ENCODE measurements around the gene PLP2. TPM values are rescaled to one million over a fixed set of nuclear protein-coding genes. Genes with fewer than 3 reads are reported as not detected.

The PLP2 gene
- total RNA-seq, 1 experiment from 2014 or later = 94.5 TPM

- Histone ChIP-seq H3K9me3 (ENCODE audit: insufficient read depth, low read depth) (no peaks in the 10 kb centered on the region), H3K4me1 (replicated peaks; ENCODE audit: insufficient read depth) (no peaks in the 10 kb centered on the region), H3K27me3 (ENCODE audit: insufficient read depth, low read depth) (no peaks in the 10 kb centered on the region), H3K4me2 (no peak overlapping the region), H3K36me3 (ENCODE audit: low read depth) (no peaks in the 10 kb centered on the region), H3F3A (ENCODE audit: insufficient read depth, low read depth) (no peaks in the 10 kb centered on the region), H3K27ac (no peak overlapping the region), H2AFZ (no peak overlapping the region), H3K79me2 (ENCODE audit: low read depth) (no peaks in the 10 kb centered on the region), H3K9me2 (ENCODE audit: insufficient read depth) (no peaks in the 10 kb centered on the region), H3K4me3 (no peak overlapping the region), H4K20me1 (ENCODE audit: insufficient read depth) (no peaks in the 10 kb centered on the region)
- TF ChIP-seq CTCF (conservative IDR thresholded peaks at IDR 0.05) (no peak), EZH2 (IDR thresholded peaks at IDR 0.05; ENCODE audit: low read depth) (no peak)
- intact Hi-C loops (cut with micrococcal nuclease; ENCODE audit: unreplicated experiment) = no loop called here
- no TSS peak for BruUV-seq (replicated peaks)
- no peak for DNase-seq
- ChIA-PET POLR2A (ENCODE audit: unreplicated experiment) (interaction anchor here (0.7 kb wide), 1 partner anchor 28 kb away, joined by 7 read pairs; no protein-coding TSS in a partner anchor), CTCF (no interaction called here)
These were observed 25.9 kb downstream of the PLP2 start for GRCh38 chrX:49197543-49198087.

- no peak overlapping the region for H2AFZ ChIP-seq
- no peak for TF ChIP-seq EZH2 (IDR thresholded peaks at IDR 0.05; ENCODE audit: low read depth)
- no peak for TF ChIP-seq CTCF (conservative IDR thresholded peaks at IDR 0.05)
- BruUV-seq (replicated peaks) = no TSS peak
- no peaks in the 10 kb centered on the region for H3K9me2 ChIP-seq (ENCODE audit: insufficient read depth)
- H3K27ac ChIP-seq = no peak overlapping the region
- H3K9me3 ChIP-seq (ENCODE audit: insufficient read depth, low read depth) = no peaks in the 10 kb centered on the region
- POLR2A ChIA-PET (ENCODE audit: unreplicated experiment) = no interaction called here
- H3K4me3 ChIP-seq = no peak overlapping the region
- intact Hi-C loops (cut with micrococcal nuclease; ENCODE audit: unreplicated experiment) = no loop called here
- H4K20me1 ChIP-seq (ENCODE audit: insufficient read depth) = no peaks in the 10 kb centered on the region
- no peaks in the 10 kb centered on the region for H3K27me3 ChIP-seq (ENCODE audit: insufficient read depth, low read depth)
- no peaks in the 10 kb centered on the region for H3F3A ChIP-seq (ENCODE audit: insufficient read depth, low read depth)
- no peaks in the 10 kb centered on the region for H3K4me1 ChIP-seq (replicated peaks; ENCODE audit: insufficient read depth)
- DNase-seq = no peak
- H3K36me3 ChIP-seq (ENCODE audit: low read depth) = no peaks in the 10 kb centered on the region
- CTCF ChIA-PET = no interaction called here
- no peaks in the 10 kb centered on the region for H3K79me2 ChIP-seq (ENCODE audit: low read depth)
- H3K4me2 ChIP-seq = no peak overlapping the region
These were observed 27.0 kb downstream of the PLP2 start for GRCh38 chrX:49198540-49199314.

GRCh38 chrX:49199315-49199595, 27.6 kb downstream of the PLP2 start:
- H3K36me3 ChIP-seq (ENCODE audit: low read depth) = no peaks in the 10 kb centered on the region
- ChIA-PET POLR2A (ENCODE audit: unreplicated experiment) (no interaction called here), CTCF (no interaction called here)
- H3K27ac ChIP-seq = no peak overlapping the region
- H3F3A ChIP-seq (ENCODE audit: insufficient read depth, low read depth) = no peaks in the 10 kb centered on the region
- H3K9me3 ChIP-seq (ENCODE audit: insufficient read depth, low read depth) = no peaks in the 10 kb centered on the region
- DNase-seq = no peak
- no peak overlapping the region for H3K4me3 ChIP-seq
- no peak overlapping the region for H3K4me2 ChIP-seq
- no TSS peak for BruUV-seq (replicated peaks)
- no peak overlapping the region for H2AFZ ChIP-seq
- H3K9me2 ChIP-seq (ENCODE audit: insufficient read depth) = no peaks in the 10 kb centered on the region
- no peaks in the 10 kb centered on the region for H3K27me3 ChIP-seq (ENCODE audit: insufficient read depth, low read depth)
- no peaks in the 10 kb centered on the region for H3K79me2 ChIP-seq (ENCODE audit: low read depth)
- no peaks in the 10 kb centered on the region for H4K20me1 ChIP-seq (ENCODE audit: insufficient read depth)
- TF ChIP-seq CTCF (conservative IDR thresholded peaks at IDR 0.05) = no peak
- H3K4me1 ChIP-seq (replicated peaks; ENCODE audit: insufficient read depth) = no peaks in the 10 kb centered on the region
- intact Hi-C loops (cut with micrococcal nuclease; ENCODE audit: unreplicated experiment) = no loop called here
